ENCODE measurements around the gene CTNNA2. TPM values are rescaled to one million over a fixed set of nuclear protein-coding genes. Genes with fewer than 3 reads are reported as not detected.

Gene CTNNA2
- total and polyA plus RNA-seq, 2 of the 8 experiments (the other 6 are each of a cell fraction or from before 2014, with no cell fraction given): 3.9 to 9.0 TPM

DNA sequence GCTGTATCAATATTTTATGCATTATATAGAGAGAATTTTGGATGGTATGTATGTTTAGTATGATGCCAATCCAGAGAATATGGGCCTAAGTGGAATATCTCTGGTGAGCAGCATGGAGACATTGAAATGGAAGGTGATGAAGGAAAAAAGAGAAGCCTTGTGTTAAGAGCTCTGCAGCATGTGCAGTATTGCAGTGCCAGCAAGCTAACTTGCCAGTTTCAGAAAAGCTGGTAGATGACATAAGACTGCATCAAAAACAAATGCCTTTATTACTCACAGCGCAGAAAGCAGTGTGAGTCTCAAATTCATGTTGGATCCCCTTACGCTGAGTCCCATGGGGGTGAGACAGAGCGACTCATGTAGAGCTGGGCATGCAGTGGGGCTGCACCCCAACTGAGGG is 280.2 kb downstream of the CTNNA2 start:
- H4K20me1 ChIP-seq (replicated peaks in 1 of 2; ENCODE audit: control insufficient read depth in 1 of 2, insufficient read depth in 2 of 2, low read length in 2 of 2): no peaks in the 10 kb centered on the region
- H4K5ac ChIP-seq (ENCODE audit: insufficient read length, low read depth, low read length): no peak overlapping the region
- ChIA-PET POLR2A (ENCODE audit: partially characterized antibody) (no interaction called here), CTCF (ENCODE audit: partially characterized antibody) (no interaction called here)
- H4K8ac ChIP-seq (ENCODE audit: extremely low read depth, insufficient read depth, low read length): no peak overlapping the region
- no peak overlapping the region for H3K56ac ChIP-seq (replicated peaks; ENCODE audit: insufficient read length, low read depth, low read length)
- DNase-seq (ENCODE audit: low read depth in 1 of 2, low spot score in 2 of 2): no peak
- H2BK15ac ChIP-seq (ENCODE audit: low read length): no peak overlapping the region
- no peak overlapping the region for H3K4me2 ChIP-seq (ENCODE audit: insufficient read depth in 1 of 2, low read depth in 2 of 2, low read length in 2 of 2)
- no peak for FAIRE-seq
- H2BK20ac ChIP-seq (ENCODE audit: low read length): no peak overlapping the region
- no peak overlapping the region for H3K4me3 ChIP-seq (ENCODE audit: extremely low read depth in 1 of 4, insufficient read depth in 2 of 4, low read depth in 3 of 4, low read length in 4 of 4)
- no peaks in the 10 kb centered on the region for H3K27me3 ChIP-seq (replicated peaks in 1 of 4; ENCODE audit: control insufficient read depth in 3 of 4, extremely low read depth in 1 of 4, insufficient read depth in 3 of 4, low read length in 3 of 4)
- 96% methylated on average over 3 of the region's 3 CpGs; no CpG with 5 or more reads in 1 of the 2 experiments for WGBS, 2 experiments (ENCODE audit: extremely low coverage in 1 of 2, insufficient coverage in 1 of 2, insufficient read length in 1 of 2, insufficient replicate concordance in 2 of 2, low coverage in 1 of 2, low lambda C conversion rate in 2 of 2, missing lambda C conversion rate in 1 of 2)
- H2BK120ac ChIP-seq (replicated peaks; ENCODE audit: low read depth, low read length): no peak overlapping the region
- TF ChIP-seq MAFK (IDR thresholded peaks at IDR 0.05; ENCODE audit: low read depth, low read length) (no peak), SP1 (IDR thresholded peaks at IDR 0.05; ENCODE audit: low read depth, low read length) (no peak), HDAC6 (IDR thresholded peaks at IDR 0.05; ENCODE audit: low read depth, low read length) (no peak), CREB1 (IDR thresholded peaks at IDR 0.05) (no peak), CBX8 (IDR thresholded peaks at IDR 0.05; ENCODE audit: borderline replicate concordance, low read depth, low read length) (no peak), KDM1A (IDR thresholded peaks at IDR 0.05; ENCODE audit: borderline replicate concordance, low read length) (no peak), GTF2F1 (IDR thresholded peaks at IDR 0.05; ENCODE audit: borderline replicate concordance, low read depth, low read length) (no peak), SRF (IDR thresholded peaks at IDR 0.05; ENCODE audit: low read depth, low read length) (no peak), TBP (IDR thresholded peaks at IDR 0.05; ENCODE audit: low read depth, low read length) (no peak), KDM5A (IDR thresholded peaks at IDR 0.05; ENCODE audit: low read length) (no peak)
- TF ChIP-seq, protein P1, sequence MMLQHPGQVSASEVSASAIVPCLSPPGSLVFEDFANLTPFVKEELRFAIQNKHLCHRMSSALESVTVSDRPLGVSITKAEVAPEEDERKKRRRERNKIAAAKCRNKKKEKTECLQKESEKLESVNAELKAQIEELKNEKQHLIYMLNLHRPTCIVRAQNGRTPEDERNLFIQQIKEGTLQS (IDR thresholded peaks at IDR 0.05; ENCODE audit: insufficient read depth, low read depth, low read length): no peak
- H3K9ac ChIP-seq (replicated peaks in 1 of 4; ENCODE audit: extremely low read depth in 1 of 4, low read depth in 3 of 4, low read length in 3 of 4): no peak overlapping the region
- H3K23ac ChIP-seq (ENCODE audit: insufficient read length): no peak overlapping the region
- peaks cover 0 to 7% (median 2%) of the 10 kb centered on the region in 4 experiments; a peak in 3 of 7 replicates for H3K4me1 ChIP-seq (replicated peaks in 1 of 4; ENCODE audit: control insufficient read depth in 3 of 4, insufficient read depth in 4 of 4, low read length in 3 of 4)
- H3K79me1 ChIP-seq (ENCODE audit: low read depth, low read length): no peaks in the 10 kb centered on the region
- no peaks in the 10 kb centered on the region for H3K79me2 ChIP-seq (ENCODE audit: control insufficient read depth in 1 of 2, insufficient read depth in 2 of 2, low read length in 2 of 2)
- no peak overlapping the region for H3K14ac ChIP-seq (ENCODE audit: insufficient read length)
- no peak overlapping the region for H2AK5ac ChIP-seq (ENCODE audit: low read depth, low read length)
- H2AFZ ChIP-seq (ENCODE audit: low read length): no peak overlapping the region
- H3K9me3 ChIP-seq (ENCODE audit: insufficient read depth in 2 of 2, low read depth in 1 of 2, low read length in 1 of 2): no peaks in the 10 kb centered on the region
- H3K23me2 ChIP-seq (ENCODE audit: low read depth, low read length): no peaks in the 10 kb centered on the region; the same call in 1 of the 2 replicates
- peaks cover 0 to 5% (median 0%) of the 10 kb centered on the region in 4 experiments; a peak in 1 of 8 replicates for H3K36me3 ChIP-seq (ENCODE audit: control insufficient read depth in 2 of 4, insufficient read depth in 4 of 4, low read length in 3 of 4)
- H3K27ac ChIP-seq (ENCODE audit: low read depth, low read length): no peak overlapping the region
- H3K18ac ChIP-seq (ENCODE audit: extremely low read depth, low read length): no peak overlapping the region
- H2BK12ac ChIP-seq (ENCODE audit: low read depth, low read length): no peak overlapping the region
- no peak overlapping the region for H3K4ac ChIP-seq (replicated peaks; ENCODE audit: insufficient read length, low read depth, low read length)
- H2BK5ac ChIP-seq (ENCODE audit: low read depth, low read length): no peak overlapping the region
- H4K91ac ChIP-seq (replicated peaks; ENCODE audit: insufficient read length, low read length): no peak overlapping the region

All from H1 (cell line).